HG03342 (cell line): Measurements from ENCODE around the gene TMTC2.
"Not testable (repeated sequence)": the region's sequence is repeated elsewhere in the genome, so short reads cannot be mapped to it uniquely, and the experiment has no call there.

Source experiments
- ATAC-seq: cut with Tn5 transposase; IDR thresholded peaks from one replicate; pipeline ENCODE4 v1.9.1; 2021; ENCODE audit warnings: mild to moderate bottlenecking, moderate library complexity; ENCODE audit not compliant: unreplicated experiment

The TMTC2 gene

GRCh38 chr12:82725741-82726140 lies 39.0 kb downstream of the TMTC2 start:
- ATAC-seq = no peak

- ATAC-seq = no peak
These were observed 41.2 kb downstream of the TMTC2 start for GRCh38 chr12:82727886-82728285.

GRCh38 chr12:82728710-82729109 lies 42.0 kb downstream of the TMTC2 start:
- ATAC-seq = no peak

GRCh38 chr12:82730953-82731459 lies 44.3 kb downstream of the TMTC2 start:
- no peak for ATAC-seq

- ATAC-seq = no peak
These were observed 53.7 kb downstream of the TMTC2 start for GRCh38 chr12:82740129-82741000.

GRCh38 chr12:82745063-82745674 lies 58.5 kb downstream of the TMTC2 start:
- no peak for ATAC-seq

GRCh38 chr12:82745807-82746206 lies 59.1 kb downstream of the TMTC2 start:
- no peak for ATAC-seq

GRCh38 chr12:82746668-82747067 lies 60.0 kb downstream of the TMTC2 start:
- no peak for ATAC-seq

GRCh38 chr12:82749015-82749414 lies 62.3 kb downstream of the TMTC2 start:
- no peak for ATAC-seq

- no peak for ATAC-seq
These were observed 68.2 kb downstream of the TMTC2 start for GRCh38 chr12:82754856-82755255.

GRCh38 chr12:82756303-82756702 lies 69.6 kb downstream of the TMTC2 start:
- no peak for ATAC-seq

GRCh38 chr12:82757059-82757458 lies 70.4 kb downstream of the TMTC2 start:
- no peak for ATAC-seq

GRCh38 chr12:82757656-82758055 lies 71.0 kb downstream of the TMTC2 start:
- ATAC-seq = no peak

GRCh38 chr12:82758749-82759330 lies 72.1 kb downstream of the TMTC2 start:
- no peak for ATAC-seq

GRCh38 chr12:82760423-82760822 lies 73.7 kb downstream of the TMTC2 start:
- no peak for ATAC-seq

GRCh38 chr12:82765206-82765605 lies 78.5 kb downstream of the TMTC2 start:
- ATAC-seq = not testable (repeated sequence)

- no peak for ATAC-seq
These were observed 79.4 kb downstream of the TMTC2 start for GRCh38 chr12:82765971-82766705.

GRCh38 chr12:82774666-82775065 lies 88.0 kb downstream of the TMTC2 start:
- no peak for ATAC-seq

GRCh38 chr12:82780517-82780916 lies 93.8 kb downstream of the TMTC2 start:
- ATAC-seq = no peak

GRCh38 chr12:82781309-82781997 lies 94.7 kb downstream of the TMTC2 start:
- no peak for ATAC-seq

GRCh38 chr12:82783435-82783834 lies 96.7 kb downstream of the TMTC2 start:
- ATAC-seq = no peak
